Measurements from ENCODE around the gene SMPDL3B.
"Not testable (repeated sequence)": the region's sequence is repeated elsewhere in the genome, so short reads cannot be mapped to it uniquely, and the experiment has no call there.

The SMPDL3B gene

GRCh38 chr1:27967884-27968466, 33.2 kb downstream of the SMPDL3B start:
- in situ Hi-C loops (cut with HindIII; ENCODE audit: low sequenced_read_pairs) = no loop called here

- in situ Hi-C loops (cut with HindIII; ENCODE audit: low sequenced_read_pairs) = no loop called here
Observed at GRCh38 chr1:27968692-27969091, 33.9 kb downstream of the SMPDL3B start.

- in situ Hi-C loops (cut with HindIII; ENCODE audit: low sequenced_read_pairs) = no loop called here
Observed at GRCh38 chr1:27970401-27970800, 35.6 kb downstream of the SMPDL3B start.

GRCh38 chr1:27971674-27972073, 36.9 kb downstream of the SMPDL3B start:
- in situ Hi-C loops (cut with HindIII; ENCODE audit: low sequenced_read_pairs) = no loop called here

- in situ Hi-C loops (cut with HindIII; ENCODE audit: low sequenced_read_pairs) = no loop called here
Observed at GRCh38 chr1:27972141-27972540, 37.3 kb downstream of the SMPDL3B start.

GRCh38 chr1:27973771-27974416, 39.1 kb downstream of the SMPDL3B start:
- in situ Hi-C loops (cut with HindIII; ENCODE audit: low sequenced_read_pairs) = no loop called here

- in situ Hi-C loops (cut with HindIII; ENCODE audit: low sequenced_read_pairs) = no loop called here
Observed at GRCh38 chr1:27974417-27974781, 39.6 kb downstream of the SMPDL3B start.

GRCh38 chr1:27979151-27979858, 44.5 kb downstream of the SMPDL3B start:
- in situ Hi-C loops (cut with HindIII; ENCODE audit: low sequenced_read_pairs) = no loop called here

- in situ Hi-C loops (cut with HindIII; ENCODE audit: low sequenced_read_pairs) = no loop called here
Observed at GRCh38 chr1:27979859-27980201, 45.0 kb downstream of the SMPDL3B start.

- in situ Hi-C loops (cut with HindIII; ENCODE audit: low sequenced_read_pairs) = no loop called here
Observed at GRCh38 chr1:27980216-27980845, 45.5 kb downstream of the SMPDL3B start.

GRCh38 chr1:27981145-27981544, 46.3 kb downstream of the SMPDL3B start:
- in situ Hi-C loops (cut with HindIII; ENCODE audit: low sequenced_read_pairs) = no loop called here

- in situ Hi-C loops (cut with HindIII; ENCODE audit: low sequenced_read_pairs) = no loop called here
Observed at GRCh38 chr1:27990920-27991537, 56.2 kb downstream of the SMPDL3B start.

GRCh38 chr1:27992276-27992675, 57.5 kb downstream of the SMPDL3B start:
- in situ Hi-C loops (cut with HindIII; ENCODE audit: low sequenced_read_pairs) = no loop called here

- in situ Hi-C loops (cut with HindIII; ENCODE audit: low sequenced_read_pairs) = no loop called here
Observed at GRCh38 chr1:27993241-27993640, 58.4 kb downstream of the SMPDL3B start.

GRCh38 chr1:27994060-27994459, 59.3 kb downstream of the SMPDL3B start:
- in situ Hi-C loops (cut with HindIII; ENCODE audit: low sequenced_read_pairs) = no loop called here

GRCh38 chr1:27994526-27994925, 59.7 kb downstream of the SMPDL3B start:
- in situ Hi-C loops (cut with HindIII; ENCODE audit: low sequenced_read_pairs) = not testable (repeated sequence)

GRCh38 chr1:27999055-27999454, 64.3 kb downstream of the SMPDL3B start:
- in situ Hi-C loops (cut with HindIII; ENCODE audit: low sequenced_read_pairs) = no loop called here

GRCh38 chr1:28002600-28002999, 67.8 kb downstream of the SMPDL3B start:
- in situ Hi-C loops (cut with HindIII; ENCODE audit: low sequenced_read_pairs) = no loop called here

- in situ Hi-C loops (cut with HindIII; ENCODE audit: low sequenced_read_pairs) = not testable (repeated sequence)
Observed at GRCh38 chr1:28003117-28003516, 68.3 kb downstream of the SMPDL3B start.

Data from endothelial cell of hepatic sinusoid (primary cell).